ENCODE data around the gene RRAS2.
A peak's percentile ranks its signal among the peaks of the same experiment; 100 is the strongest.

The RRAS2 gene

DNA sequence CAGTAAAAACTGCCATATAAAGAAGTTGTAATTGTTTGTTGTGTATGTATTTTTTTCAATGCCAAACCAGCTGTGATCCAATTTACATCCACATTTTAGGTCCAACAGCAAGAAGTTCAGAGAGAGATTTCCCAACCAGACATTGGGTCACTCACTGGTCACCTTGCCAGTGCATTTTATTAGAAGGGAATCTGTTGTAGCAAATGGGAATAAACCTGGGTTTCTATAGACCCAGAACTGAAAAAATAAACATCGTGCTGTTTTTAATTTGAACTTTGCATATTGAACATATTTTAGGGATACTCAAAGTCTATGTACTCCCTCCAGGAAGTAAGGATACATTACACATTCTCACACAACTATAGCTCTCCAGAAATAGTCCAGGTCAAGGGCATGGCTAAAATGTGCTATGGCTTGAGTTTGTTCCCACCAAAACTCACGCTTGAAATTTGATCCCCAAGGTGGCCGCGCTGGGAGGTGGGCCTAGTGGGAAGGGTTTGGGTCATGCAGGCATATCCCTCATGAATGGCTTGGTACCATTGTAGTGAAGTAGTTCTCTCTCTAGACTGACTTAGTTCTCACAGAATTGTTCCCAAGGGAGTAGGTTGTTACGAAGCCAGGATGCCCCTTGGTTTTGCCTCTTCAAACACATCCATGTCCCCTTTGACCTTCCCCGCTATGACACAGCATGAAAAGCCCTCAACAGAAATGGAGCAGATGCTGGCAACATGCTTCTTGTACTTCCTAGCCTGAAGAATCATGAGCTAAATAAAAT, 90.9 kb downstream of the RRAS2 start:
- Histone ChIP-seq H2BK5ac (ENCODE audit: low read length) (no peak overlapping the region), H3K36me3 (replicated peaks in 1 of 2; ENCODE audit: control insufficient read depth in 2 of 2, insufficient read depth in 2 of 2, low read length in 2 of 2) (peaks cover 0 to 10% of the 10 kb centered on the region in 2 donors)

DNA sequence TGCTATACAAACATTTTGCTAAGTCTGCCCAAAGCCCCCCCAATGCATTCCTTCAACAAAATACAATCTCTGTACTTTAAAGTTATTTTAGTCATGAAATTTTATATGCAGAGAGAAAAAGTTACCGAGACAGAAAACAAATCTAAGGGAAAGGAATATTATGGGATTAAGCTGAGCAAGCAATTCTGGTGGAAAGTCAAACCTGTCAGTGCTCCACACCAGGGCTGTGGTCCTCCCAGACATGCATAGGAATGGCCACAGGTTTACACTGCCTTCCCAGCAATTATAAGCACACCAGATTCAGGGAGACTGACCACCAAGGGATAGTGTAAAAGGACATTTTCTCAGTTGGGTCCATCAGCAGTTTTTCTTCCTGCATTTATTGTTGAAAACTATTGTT, 92.4 kb downstream of the RRAS2 start:
- no peak for DNase-seq (ENCODE audit: low spot score)
- Histone ChIP-seq H3K9ac (ENCODE audit: low read depth, low read length, poor library complexity) (no peak overlapping the region), H3K18ac (ENCODE audit: low read length) (no peak overlapping the region), H2BK5ac (ENCODE audit: low read length) (no peak overlapping the region), H3K27ac (replicated peaks; ENCODE audit: low read length) (no peak overlapping the region), H3K4me2 (ENCODE audit: insufficient read depth, low read length, poor library complexity, severe bottlenecking) (no peak overlapping the region), H2BK120ac (ENCODE audit: low read depth, low read length) (no peak overlapping the region), H3K14ac (ENCODE audit: low read length) (no peak overlapping the region), H3K79me1 (ENCODE audit: low read depth, low read length) (no peaks in the 10 kb centered on the region), H4K8ac (ENCODE audit: low read depth, low read length) (no peak overlapping the region), H3K23ac (ENCODE audit: low read depth, low read length, poor library complexity) (no peak overlapping the region), H3K36me3 (replicated peaks in 1 of 2; ENCODE audit: control insufficient read depth in 2 of 2, insufficient read depth in 2 of 2, low read length in 2 of 2) (peaks cover 0 to 12% of the 10 kb centered on the region in 2 donors), H3K4ac (ENCODE audit: low read length) (no peak overlapping the region), H3K4me3 (ENCODE audit: low read length in 2 of 2) (no peak overlapping the region), H2AFZ (ENCODE audit: low read length) (no peak overlapping the region), H2BK15ac (ENCODE audit: low read length) (no peak overlapping the region), H3K9me3 (replicated peaks in 1 of 2; ENCODE audit: control insufficient read depth in 2 of 2, insufficient read depth in 1 of 2, low read depth in 1 of 2, low read length in 2 of 2) (peaks cover 0 to 5% of the 10 kb centered on the region in 2 donors), H2AK5ac (ENCODE audit: low read depth, low read length) (no peak overlapping the region), H3K4me1 (ENCODE audit: control insufficient read depth in 2 of 2, insufficient read depth in 1 of 2, low read depth in 1 of 2, low read length in 2 of 2) (no peaks in the 10 kb centered on the region), H3K27me3 (ENCODE audit: control insufficient read depth in 3 of 3, insufficient read depth in 3 of 3, low read depth in 1 of 3, low read length in 3 of 3) (no peaks in the 10 kb centered on the region), H4K91ac (ENCODE audit: low read depth, low read length, poor library complexity) (no peak overlapping the region), H2BK12ac (ENCODE audit: low read length) (no peak overlapping the region)
- WGBS, 2 donors (ENCODE audit: extremely low coverage in 2 of 2, insufficient read length in 2 of 2, insufficient replicate concordance in 1 of 2), result no CpG with 5 or more reads among the region's 1 CpG

More for the DNA sequence above, 90.9 kb downstream of the RRAS2 start:
- no peak overlapping the region for H2BK15ac ChIP-seq (ENCODE audit: low read length)
- no peak overlapping the region for H2BK120ac ChIP-seq (ENCODE audit: low read depth, low read length)
- H3K4me2 ChIP-seq (ENCODE audit: insufficient read depth, low read length, poor library complexity, severe bottlenecking), result no peak overlapping the region
- H3K14ac ChIP-seq (ENCODE audit: low read length), result no peak overlapping the region
- H2BK12ac ChIP-seq (ENCODE audit: low read length), result no peak overlapping the region
- peaks cover 0 to 5% of the 10 kb centered on the region in 2 donors for H3K9me3 ChIP-seq (replicated peaks in 1 of 2; ENCODE audit: control insufficient read depth in 2 of 2, insufficient read depth in 1 of 2, low read depth in 1 of 2, low read length in 2 of 2)
- no peaks in the 10 kb centered on the region for H3K79me1 ChIP-seq (ENCODE audit: low read depth, low read length)
- H4K91ac ChIP-seq (ENCODE audit: low read depth, low read length, poor library complexity), result no peak overlapping the region
- H4K8ac ChIP-seq (ENCODE audit: low read depth, low read length), result no peak overlapping the region
- H3K23ac ChIP-seq (ENCODE audit: low read depth, low read length, poor library complexity), result no peak overlapping the region
- H2AFZ ChIP-seq (ENCODE audit: low read length), result no peak overlapping the region
- H3K27me3 ChIP-seq (ENCODE audit: control insufficient read depth in 3 of 3, insufficient read depth in 3 of 3, low read depth in 1 of 3, low read length in 3 of 3), result no peaks in the 10 kb centered on the region
- no peaks in the 10 kb centered on the region for H3K4me1 ChIP-seq (ENCODE audit: control insufficient read depth in 2 of 2, insufficient read depth in 1 of 2, low read depth in 1 of 2, low read length in 2 of 2)
- no peak overlapping the region for H3K9ac ChIP-seq (ENCODE audit: low read depth, low read length, poor library complexity)
- H2AK5ac ChIP-seq (ENCODE audit: low read depth, low read length), result no peak overlapping the region
- H3K27ac ChIP-seq (replicated peaks; ENCODE audit: low read length), result no peak overlapping the region
- no peak overlapping the region for H3K4ac ChIP-seq (ENCODE audit: low read length)
- no peak overlapping the region for H3K18ac ChIP-seq (ENCODE audit: low read length)
- no CpG with 5 or more reads among the region's 6 CpGs for WGBS, 2 donors (ENCODE audit: extremely low coverage in 2 of 2, insufficient read length in 2 of 2, insufficient replicate concordance in 1 of 2)
- no peak for DNase-seq (ENCODE audit: low spot score)
- no peak overlapping the region for H3K4me3 ChIP-seq (ENCODE audit: low read length in 2 of 2)

DNA sequence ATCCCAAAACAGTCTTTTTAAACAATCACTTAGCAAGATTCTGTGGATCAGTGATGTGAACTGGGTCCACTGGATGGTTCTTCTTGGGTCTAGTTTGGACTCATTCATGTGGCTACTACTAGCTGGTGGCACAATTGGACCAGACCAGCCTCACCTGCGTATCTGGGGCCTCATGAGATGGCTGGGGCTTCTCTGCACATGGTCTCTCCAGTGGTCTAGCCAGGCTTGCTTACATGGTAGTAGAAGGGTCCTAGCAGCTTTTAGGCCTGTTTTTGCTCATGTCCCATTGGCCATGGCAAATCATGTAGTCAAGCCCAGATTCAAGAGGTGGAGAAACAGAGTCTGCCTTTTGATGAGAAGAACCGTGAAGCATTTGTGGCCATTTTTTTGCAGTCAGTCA, 94.0 kb downstream of the RRAS2 start:
- Histone ChIP-seq H2AFZ (ENCODE audit: low read length) (no peak overlapping the region), H3K4ac (ENCODE audit: low read length) (no peak overlapping the region), H2AK5ac (ENCODE audit: low read depth, low read length) (no peak overlapping the region), H3K27ac (replicated peaks; ENCODE audit: low read length) (no peak overlapping the region), H2BK120ac (ENCODE audit: low read depth, low read length) (no peak overlapping the region), H2BK12ac (ENCODE audit: low read length) (no peak overlapping the region), H2BK5ac (ENCODE audit: low read length) (no peak overlapping the region), H2BK15ac (ENCODE audit: low read length) (no peak overlapping the region), H3K4me1 (ENCODE audit: control insufficient read depth in 2 of 2, insufficient read depth in 1 of 2, low read depth in 1 of 2, low read length in 2 of 2) (no peaks in the 10 kb centered on the region), H3K4me2 (ENCODE audit: insufficient read depth, low read length, poor library complexity, severe bottlenecking) (no peak overlapping the region), H3K18ac (ENCODE audit: low read length) (no peak overlapping the region), H3K79me1 (ENCODE audit: low read depth, low read length) (no peaks in the 10 kb centered on the region), H3K9ac (ENCODE audit: low read depth, low read length, poor library complexity) (no peak overlapping the region), H4K8ac (ENCODE audit: low read depth, low read length) (no peak overlapping the region), H3K23ac (ENCODE audit: low read depth, low read length, poor library complexity) (no peak overlapping the region), H4K91ac (ENCODE audit: low read depth, low read length, poor library complexity) (no peak overlapping the region), H3K4me3 (ENCODE audit: low read length in 2 of 2) (no peak overlapping the region), H3K27me3 (ENCODE audit: control insufficient read depth in 3 of 3, insufficient read depth in 3 of 3, low read depth in 1 of 3, low read length in 3 of 3) (no peaks in the 10 kb centered on the region), H3K36me3 (replicated peaks in 1 of 2; ENCODE audit: control insufficient read depth in 2 of 2, insufficient read depth in 2 of 2, low read length in 2 of 2) (peaks cover 0 to 14% of the 10 kb centered on the region in 2 donors), H3K9me3 (replicated peaks in 1 of 2; ENCODE audit: control insufficient read depth in 2 of 2, insufficient read depth in 1 of 2, low read depth in 1 of 2, low read length in 2 of 2) (peaks cover 0 to 5% of the 10 kb centered on the region in 2 donors), H3K14ac (ENCODE audit: low read length) (no peak overlapping the region)
- WGBS, 2 donors (ENCODE audit: extremely low coverage in 2 of 2, insufficient read length in 2 of 2, insufficient replicate concordance in 1 of 2), result no CpG with 5 or more reads among the region's 2 CpGs
- DNase-seq (ENCODE audit: low spot score), result no peak

DNA sequence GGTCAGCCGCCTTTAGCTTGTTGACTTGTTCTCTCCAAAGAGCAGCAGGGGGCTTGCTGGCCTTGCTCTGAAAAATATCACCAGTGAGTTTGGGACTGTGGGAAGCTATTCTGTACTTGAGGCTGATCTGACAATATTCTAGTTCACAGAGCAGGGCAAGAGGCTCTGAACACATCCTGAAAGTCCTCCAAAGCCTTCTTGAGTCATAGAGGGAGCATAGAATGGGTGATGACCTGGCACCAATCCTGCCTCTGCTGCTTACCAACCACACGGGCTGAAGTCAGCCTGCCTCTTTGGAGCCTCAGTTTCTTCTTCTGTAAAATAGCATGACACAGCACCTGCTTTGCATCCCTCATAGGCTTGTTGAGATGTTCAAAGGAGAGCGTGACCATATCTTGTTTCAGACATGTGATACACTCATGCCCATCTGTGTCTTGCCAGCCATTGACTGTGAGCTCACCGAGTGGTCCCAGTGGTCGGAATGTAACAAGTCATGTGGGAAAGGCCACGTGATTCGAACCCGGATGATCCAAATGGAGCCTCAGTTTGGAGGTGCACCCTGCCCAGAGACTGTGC, 96.6 kb downstream of the RRAS2 start:
- Histone ChIP-seq H2BK120ac (ENCODE audit: low read depth, low read length) (no peak overlapping the region), H3K27ac (replicated peaks; ENCODE audit: low read length) (no peak overlapping the region), H3K4ac (ENCODE audit: low read length) (no peak overlapping the region), H3K36me3 (replicated peaks in 1 of 2; ENCODE audit: control insufficient read depth in 2 of 2, insufficient read depth in 2 of 2, low read length in 2 of 2) (peaks cover 0 to 14% of the 10 kb centered on the region in 2 donors), H3K27me3 (ENCODE audit: control insufficient read depth in 3 of 3, insufficient read depth in 3 of 3, low read depth in 1 of 3, low read length in 3 of 3) (peaks cover 0 to 4% (median 0%) of the 10 kb centered on the region in 3 experiments), H3K18ac (ENCODE audit: low read length) (no peak overlapping the region), H3K14ac (ENCODE audit: low read length) (no peak overlapping the region), H2BK12ac (ENCODE audit: low read length) (no peak overlapping the region), H3K9me3 (replicated peaks in 1 of 2; ENCODE audit: control insufficient read depth in 2 of 2, insufficient read depth in 1 of 2, low read depth in 1 of 2, low read length in 2 of 2) (peaks cover 0 to 5% of the 10 kb centered on the region in 2 donors), H3K4me1 (ENCODE audit: control insufficient read depth in 2 of 2, insufficient read depth in 1 of 2, low read depth in 1 of 2, low read length in 2 of 2) (peaks cover 0 to 2% of the 10 kb centered on the region in 2 donors), H2BK5ac (ENCODE audit: low read length) (no peak overlapping the region), H3K4me2 (ENCODE audit: insufficient read depth, low read length, poor library complexity, severe bottlenecking) (no peak overlapping the region), H3K79me1 (ENCODE audit: low read depth, low read length) (no peaks in the 10 kb centered on the region), H3K4me3 (ENCODE audit: low read length in 2 of 2) (peak overlapping the region in 1 of 2 donors; percentile 3), H3K23ac (ENCODE audit: low read depth, low read length, poor library complexity) (no peak overlapping the region), H3K9ac (ENCODE audit: low read depth, low read length, poor library complexity) (no peak overlapping the region), H4K8ac (ENCODE audit: low read depth, low read length) (no peak overlapping the region), H2AFZ (ENCODE audit: low read length) (no peak overlapping the region), H4K91ac (ENCODE audit: low read depth, low read length, poor library complexity) (no peak overlapping the region), H2AK5ac (ENCODE audit: low read depth, low read length) (no peak overlapping the region), H2BK15ac (ENCODE audit: low read length) (no peak overlapping the region)
- no peak for DNase-seq (ENCODE audit: low spot score)
- WGBS, 2 donors (ENCODE audit: extremely low coverage in 2 of 2, insufficient read length in 2 of 2, insufficient replicate concordance in 1 of 2), result no CpG with 5 or more reads among the region's 8 CpGs

Measured in neuronal stem cell (in vitro differentiated cells).